22Rv1 (cell line): ENCODE measurements around the gene AHRR.

ENCODE experiments used
- H3K27ac ChIP-seq: fragments of 450-650 bp; 2 replicates; pipeline ENCODE4 v1.5.1; 2017
- CTCF ChIP-seq: fragments of 450-650 bp; IDR thresholded peaks from 2 replicates; pipeline ENCODE4 v1.5.1; 2017; ENCODE audit warnings: mild to moderate bottlenecking
- ZFX ChIP-seq: fragments of 450-650 bp; IDR thresholded peaks from 2 replicates; pipeline ENCODE4 v1.6.1; 2017; ENCODE audit warnings: antibody characterized with exemption, borderline replicate concordance

The AHRR gene

GRCh38 chr5:415928-416635 lies 94.6 kb downstream of the AHRR start:
- TF ChIP-seq CTCF = no peak
- no peak for TF ChIP-seq ZFX
- H3K27ac ChIP-seq = no peak overlapping the region

GRCh38 chr5:416636-416960 lies 95.1 kb downstream of the AHRR start:
- TF ChIP-seq ZFX (no peak), CTCF (no peak)

GRCh38 chr5:417301-418161 lies 96.0 kb downstream of the AHRR start:
- no peak overlapping the region for H3K27ac ChIP-seq
- no peak for TF ChIP-seq CTCF

More at GRCh38 chr5:416636-416960, 95.1 kb downstream of the AHRR start:
- no peak overlapping the region for H3K27ac ChIP-seq

GRCh38 chr5:418162-419121 lies 96.9 kb downstream of the AHRR start:
- TF ChIP-seq CTCF = no peak
- no peak for TF ChIP-seq ZFX
- H3K27ac ChIP-seq = no peak overlapping the region

- TF ChIP-seq CTCF (no peak), ZFX (no peak)
Measured at GRCh38 chr5:419970-420369, 98.5 kb downstream of the AHRR start.

GRCh38 chr5:420632-421286 lies 99.2 kb downstream of the AHRR start:
- no peak overlapping the region for H3K27ac ChIP-seq
- no peak for TF ChIP-seq ZFX
- TF ChIP-seq CTCF = no peak

More at GRCh38 chr5:419970-420369, 98.5 kb downstream of the AHRR start:
- H3K27ac ChIP-seq = no peak overlapping the region
